GM06990 (cell line): ENCODE results near the gene BCAS4.

ENCODE experiments used
- DNase-seq: peaks from one replicate; pipeline ENCODE4 v3.0.0-alpha.2; 2011; ENCODE audit not compliant: insufficient read length; ENCODE audit errors: extremely low read depth
- H3K27me3 ChIP-seq: replicated peaks from 2 replicates; pipeline ENCODE4 v1.6.0; 2011; ENCODE audit warnings: low read length; ENCODE audit not compliant: control insufficient read depth, insufficient read depth
- H3K36me3 ChIP-seq: 2 replicates; pipeline ENCODE4 v1.5.1; 2011; ENCODE audit warnings: low read length; ENCODE audit not compliant: control insufficient read depth, insufficient read depth
- H3K4me3 ChIP-seq: replicated peaks from 2 replicates; pipeline ENCODE4 v1.5.1; 2011; ENCODE audit warnings: low read depth, mild to moderate bottlenecking, control low read depth, low read length
- CTCF ChIP-seq: IDR thresholded peaks from 2 replicates; pipeline ENCODE4 v1.5.1; 2011; ENCODE audit warnings: low read length, control low read depth, mild to moderate bottlenecking, inconsistent platforms; ENCODE audit not compliant: insufficient read depth, poor library complexity, severe bottlenecking

The BCAS4 gene

GRCh38 chr20:50895111-50895830, 100.4 kb downstream of the BCAS4 start:
- no peak for TF ChIP-seq CTCF
- Histone ChIP-seq H3K4me3 (no peak overlapping the region), H3K36me3 (peaks cover 25% of the 10 kb centered on the region), H3K27me3 (no peaks in the 10 kb centered on the region)
- DNase-seq, result no peak

GRCh38 chr20:50898475-50898874, 103.6 kb downstream of the BCAS4 start:
- peaks cover 15% of the 10 kb centered on the region for H3K36me3 ChIP-seq

GRCh38 chr20:50900261-50900660, 105.4 kb downstream of the BCAS4 start:
- no peak for DNase-seq
- no peak for TF ChIP-seq CTCF
- Histone ChIP-seq H3K27me3 (no peaks in the 10 kb centered on the region), H3K4me3 (no peak overlapping the region), H3K36me3 (peaks cover 10% of the 10 kb centered on the region)

More at GRCh38 chr20:50898475-50898874, 103.6 kb downstream of the BCAS4 start:
- DNase-seq, result no peak
- TF ChIP-seq CTCF, result no peak
- Histone ChIP-seq H3K4me3 (no peak overlapping the region), H3K27me3 (no peaks in the 10 kb centered on the region)

GRCh38 chr20:50901301-50901700, 106.4 kb downstream of the BCAS4 start:
- DNase-seq, result no peak
- TF ChIP-seq CTCF, result no peak
- Histone ChIP-seq H3K27me3 (no peaks in the 10 kb centered on the region), H3K36me3 (peaks cover 10% of the 10 kb centered on the region), H3K4me3 (no peak overlapping the region)

GRCh38 chr20:50903353-50904051, 108.6 kb downstream of the BCAS4 start:
- no peak for DNase-seq
- no peaks in the 10 kb centered on the region for H3K27me3 ChIP-seq
- no peak overlapping the region for H3K4me3 ChIP-seq
- H3K36me3 ChIP-seq, result peaks cover 4% of the 10 kb centered on the region
- no peak for TF ChIP-seq CTCF
